GM12801 (cell line): Measurements from ENCODE around the gene ACTG1.

ENCODE experiments used
- CTCF ChIP-seq: IDR thresholded peaks from one replicate; pipeline ENCODE4 v1.5.1; 2011; ENCODE audit warnings: control low read depth; ENCODE audit not compliant: insufficient read length; ENCODE audit errors: extremely low read depth

ACTG1 gene

DNA sequence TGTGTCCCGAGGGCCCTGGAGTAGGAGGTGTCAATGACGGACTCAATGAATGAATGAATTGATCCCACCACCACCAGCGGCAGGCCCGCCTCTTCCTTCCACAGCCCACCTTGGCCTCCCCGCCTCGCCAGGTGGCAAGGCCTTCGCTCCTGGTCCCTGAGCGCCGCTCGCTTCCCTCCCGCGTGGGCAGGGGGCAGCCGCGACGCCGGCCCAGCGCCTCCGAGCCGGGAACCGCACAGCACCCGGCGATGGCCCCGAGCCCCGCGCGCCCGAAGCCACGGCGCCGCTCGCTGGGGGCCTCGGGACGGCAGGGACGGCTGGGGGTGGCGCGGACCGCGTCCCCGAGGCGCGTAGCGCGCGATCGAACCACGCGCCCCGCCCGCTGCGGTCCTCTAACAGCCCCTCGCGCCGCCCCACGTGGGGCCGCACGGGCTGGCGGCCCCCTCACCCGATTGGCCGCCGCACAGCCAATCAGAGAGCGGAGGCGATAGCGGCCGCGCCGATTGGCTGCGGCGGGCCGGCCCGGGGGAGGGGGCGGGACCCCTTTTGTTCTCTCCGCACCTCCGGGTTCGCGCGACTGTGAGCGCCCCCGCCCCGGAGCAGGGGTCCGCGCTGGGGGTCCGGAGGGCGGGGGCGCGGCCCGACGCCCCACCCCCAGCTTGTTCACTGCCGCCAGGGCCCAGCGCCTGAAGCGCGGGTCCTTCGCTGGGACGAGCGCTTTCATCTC is 31.4 kb downstream of the ACTG1 start:
- TF ChIP-seq CTCF, result no peak

DNA sequence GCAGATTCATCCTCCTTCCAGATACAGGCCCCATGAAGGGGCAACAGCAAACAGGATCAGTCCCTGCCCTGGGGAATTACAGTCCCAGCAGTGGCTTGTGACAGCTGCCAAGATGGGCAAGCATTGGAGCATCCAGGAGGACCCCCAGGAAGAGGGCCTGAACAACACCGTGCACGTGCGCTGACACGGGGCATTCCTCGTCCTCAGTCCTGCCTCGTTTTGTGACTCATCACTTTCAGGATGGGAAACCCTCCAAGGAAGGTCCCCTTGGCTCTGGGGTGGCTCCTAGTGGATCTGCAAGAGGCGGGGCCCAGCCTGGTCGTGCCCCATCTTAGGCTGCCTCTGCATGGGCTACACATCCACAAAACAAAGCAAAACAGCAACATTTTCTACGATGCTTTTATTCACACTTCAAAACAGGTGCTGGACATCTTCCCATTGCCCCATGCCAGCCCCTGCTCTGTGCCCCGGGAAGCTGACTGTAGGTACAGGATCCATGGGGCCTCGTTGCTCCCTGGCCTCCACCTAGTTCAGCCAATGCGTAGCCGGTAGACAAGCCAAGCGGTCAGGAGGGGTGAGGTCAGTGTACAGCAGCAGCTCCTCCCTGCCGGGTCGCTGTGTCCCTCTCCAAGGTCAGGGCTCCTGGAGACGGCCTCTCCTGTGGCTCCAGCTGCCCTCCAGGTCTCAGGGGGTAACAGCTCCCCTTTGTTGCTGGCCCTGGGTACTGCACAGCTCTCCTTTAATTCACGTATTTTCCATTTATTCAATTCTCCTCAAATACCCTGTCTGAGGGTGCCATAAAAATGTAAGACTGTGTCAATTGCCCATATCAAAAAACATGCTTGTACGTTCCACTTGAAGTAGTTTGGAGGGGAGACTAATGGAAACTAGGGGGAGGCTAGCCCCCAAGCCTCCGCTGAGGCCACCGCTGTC is 32.2 kb downstream of the ACTG1 start:
- TF ChIP-seq CTCF, result no peak

GRCh38 chr17:81479175-81480071 is 33.2 kb downstream of the ACTG1 start:
- TF ChIP-seq CTCF, result no peak

- no peak for TF ChIP-seq CTCF
These were observed 34.5 kb downstream of the ACTG1 start for GRCh38 chr17:81478119-81478518.

DNA sequence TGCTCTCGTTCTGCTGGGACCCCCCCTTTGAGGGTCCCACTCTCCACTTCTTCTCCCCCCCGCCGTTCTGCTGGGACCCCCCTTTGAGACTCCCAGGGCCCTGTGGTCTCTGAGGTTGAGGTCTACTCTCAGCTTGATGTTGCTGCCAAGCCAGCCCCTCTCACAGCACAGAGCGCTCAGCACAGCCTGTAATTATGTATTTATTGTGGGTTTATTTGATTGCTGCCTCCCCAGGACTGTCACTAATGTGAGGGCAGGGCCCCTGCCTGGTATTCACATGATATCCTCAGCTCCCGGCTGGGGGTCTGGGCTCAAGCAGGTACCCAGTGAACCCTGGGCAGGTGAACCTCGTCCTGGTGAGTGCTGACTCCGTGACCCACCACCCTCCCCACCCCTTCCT is 35.4 kb downstream of the ACTG1 start:
- TF ChIP-seq CTCF, result no peak

- TF ChIP-seq CTCF, result no peak
These were observed 36.0 kb downstream of the ACTG1 start for GRCh38 chr17:81476635-81477034.

DNA sequence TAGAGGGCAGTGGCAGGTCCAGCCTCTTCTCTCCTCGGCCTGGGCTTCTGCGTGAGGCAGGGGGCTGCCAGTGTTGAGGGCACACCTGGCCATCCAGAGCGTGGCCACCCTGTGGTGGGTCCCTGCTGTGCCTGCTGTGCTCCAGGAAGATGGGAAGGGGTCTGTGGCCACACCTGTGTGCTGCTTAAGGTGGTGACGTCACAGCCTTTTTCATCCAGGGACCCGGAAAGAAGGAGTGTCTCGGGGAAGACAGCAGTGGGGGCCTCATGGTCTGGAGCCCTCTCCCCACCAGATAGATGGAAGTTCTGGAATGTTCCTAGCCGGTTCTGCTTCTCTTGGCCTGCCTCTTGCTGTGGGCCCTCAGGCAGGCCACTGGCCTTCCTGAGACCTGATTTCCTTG is 36.5 kb downstream of the ACTG1 start:
- no peak for TF ChIP-seq CTCF
